OCI-LY1 (cell line): Measurements from ENCODE around the gene GTF3C1.

Experiments
- H2AFZ ChIP-seq: fragments of 200-600 bp; sonication (generic), shearing (Covaris generic); 2 replicates; pipeline ENCODE4 v1.6.0; 2014; ENCODE audit warnings: antibody characterized with exemption, mild to moderate bottlenecking, low read length
- H3F3A ChIP-seq: fragments of 200-600 bp; sonication (generic), shearing (Covaris generic); 2 replicates; pipeline ENCODE4 v1.6.0; 2014; ENCODE audit warnings: mild to moderate bottlenecking, antibody characterized with exemption, low read length, moderate library complexity; ENCODE audit not compliant: insufficient read depth
- H3K27ac ChIP-seq: fragments of 200-600 bp; sonication (generic); 2 replicates; pipeline ENCODE4 v1.5.1; 2014; ENCODE audit warnings: low read length, mixed run types, mild to moderate bottlenecking, low read depth; ENCODE audit not compliant: poor library complexity, severe bottlenecking
- H3K27me3 ChIP-seq: fragments of 200-600 bp; sonication (generic); 2 replicates; pipeline ENCODE4 v1.6.0; 2014; ENCODE audit warnings: antibody characterized with exemption, mild to moderate bottlenecking, low read length, moderate library complexity; ENCODE audit not compliant: insufficient read depth
- H3K36me3 ChIP-seq: fragments of 200-600 bp; sonication (generic); 2 replicates; pipeline ENCODE4 v1.6.1; 2014; ENCODE audit warnings: mild to moderate bottlenecking, antibody characterized with exemption, low read length, moderate library complexity, mixed read lengths; ENCODE audit not compliant: insufficient read depth
- H3K4me1 ChIP-seq: fragments of 200-600 bp; sonication (generic); 2 replicates; pipeline ENCODE4 v1.5.1; 2014; ENCODE audit warnings: mild to moderate bottlenecking, low read length, moderate library complexity; ENCODE audit not compliant: insufficient read depth, severe bottlenecking
- H3K4me2 ChIP-seq: fragments of 200-600 bp; sonication (generic), shearing (Covaris generic); 2 replicates; pipeline ENCODE4 v1.6.1; 2014; ENCODE audit warnings: low read length
- H3K4me3 ChIP-seq: fragments of 200-600 bp; sonication (generic); 2 replicates; pipeline ENCODE4 v1.5.1; 2014; ENCODE audit warnings: low read length, low read depth, mild to moderate bottlenecking, mixed read lengths; ENCODE audit not compliant: poor library complexity, severe bottlenecking
- H3K79me2 ChIP-seq: fragments of 200-600 bp; shearing (Covaris generic); 2 replicates; pipeline ENCODE4 v1.6.1; 2016; ENCODE audit warnings: mixed run types, low read length, mixed read lengths; ENCODE audit not compliant: insufficient read depth
- H3K9ac ChIP-seq: fragments of 200-600 bp; sonication (generic), shearing (Covaris generic); 2 replicates; pipeline ENCODE4 v1.6.1; 2014; ENCODE audit warnings: mild to moderate bottlenecking, low read length, mixed read lengths
- H3K9me2 ChIP-seq: fragments of 200-600 bp; sonication (generic), shearing (Covaris generic); 2 replicates; pipeline ENCODE4 v1.6.1; 2014; ENCODE audit warnings: low read depth, mild to moderate bottlenecking, low read length, mixed read lengths
- H3K9me3 ChIP-seq: fragments of 200-600 bp; shearing (Covaris generic); 2 replicates; pipeline ENCODE4 v1.6.1; 2014; ENCODE audit warnings: low read length, mixed read lengths
- H4K20me1 ChIP-seq: fragments of 200-600 bp; sonication (generic), shearing (Covaris generic); 2 replicates; pipeline ENCODE4 v1.6.0; 2016; ENCODE audit warnings: mild to moderate bottlenecking, low read length; ENCODE audit not compliant: insufficient read depth
- CTCF ChIP-seq: fragments of 200-600 bp; sonication (generic), shearing (Covaris generic); IDR thresholded peaks from 2 replicates; pipeline ENCODE4 v1.5.1; 2017; ENCODE audit warnings: mild to moderate bottlenecking, antibody characterized with exemption, low read length, moderate library complexity, mixed read lengths
- EZH2 ChIP-seq: fragments of 200-600 bp; sonication (generic), shearing (Covaris generic); IDR thresholded peaks from 2 replicates; pipeline ENCODE4 v1.8.0; 2017; ENCODE audit warnings: borderline replicate concordance, mixed run types, mild to moderate bottlenecking, antibody characterized with exemption, low read length, moderate library complexity, mixed read lengths

The GTF3C1 gene

DNA sequence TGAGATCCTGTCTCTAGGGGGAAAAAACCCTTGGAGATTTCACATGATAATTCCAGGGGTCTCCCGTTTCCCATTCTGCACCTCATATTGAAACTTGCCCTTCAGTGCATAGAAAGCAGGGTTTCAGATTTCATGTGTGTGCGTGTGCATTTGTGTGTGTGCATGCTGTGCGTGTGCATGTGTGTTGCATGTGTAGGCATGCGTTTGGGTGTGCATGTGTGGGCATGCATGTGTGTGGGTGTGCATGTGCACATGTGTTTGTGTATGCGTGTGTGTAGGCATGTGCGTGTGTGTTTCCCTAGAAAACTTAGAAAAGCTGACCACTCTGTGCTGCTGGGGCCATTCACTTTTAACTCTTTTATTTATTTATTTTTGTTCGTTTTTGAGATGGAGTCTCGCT is 107.7 kb downstream of the GTF3C1 start:
- H2AFZ ChIP-seq, result no peak overlapping the region
- H3K27ac ChIP-seq, result no peak overlapping the region
- no peaks in the 10 kb centered on the region for H4K20me1 ChIP-seq
- no peaks in the 10 kb centered on the region for H3K9me2 ChIP-seq
- no peaks in the 10 kb centered on the region for H3K4me1 ChIP-seq
- H3K79me2 ChIP-seq, result no peaks in the 10 kb centered on the region
- no peak overlapping the region for H3K4me3 ChIP-seq
- peaks cover 12% of the 10 kb centered on the region for H3K9me3 ChIP-seq
- H3K9ac ChIP-seq, result no peak overlapping the region
- no peak for TF ChIP-seq CTCF
- TF ChIP-seq EZH2, result no peak
- no peak overlapping the region for H3K4me2 ChIP-seq
- no peaks in the 10 kb centered on the region for H3F3A ChIP-seq
- H3K27me3 ChIP-seq, result no peaks in the 10 kb centered on the region
- no peaks in the 10 kb centered on the region for H3K36me3 ChIP-seq

GRCh38 chr16:27441276-27441675 is 108.4 kb downstream of the GTF3C1 start:
- Histone ChIP-seq H3K36me3 (no peaks in the 10 kb centered on the region), H3K9me3 (peaks cover 12% of the 10 kb centered on the region)

DNA sequence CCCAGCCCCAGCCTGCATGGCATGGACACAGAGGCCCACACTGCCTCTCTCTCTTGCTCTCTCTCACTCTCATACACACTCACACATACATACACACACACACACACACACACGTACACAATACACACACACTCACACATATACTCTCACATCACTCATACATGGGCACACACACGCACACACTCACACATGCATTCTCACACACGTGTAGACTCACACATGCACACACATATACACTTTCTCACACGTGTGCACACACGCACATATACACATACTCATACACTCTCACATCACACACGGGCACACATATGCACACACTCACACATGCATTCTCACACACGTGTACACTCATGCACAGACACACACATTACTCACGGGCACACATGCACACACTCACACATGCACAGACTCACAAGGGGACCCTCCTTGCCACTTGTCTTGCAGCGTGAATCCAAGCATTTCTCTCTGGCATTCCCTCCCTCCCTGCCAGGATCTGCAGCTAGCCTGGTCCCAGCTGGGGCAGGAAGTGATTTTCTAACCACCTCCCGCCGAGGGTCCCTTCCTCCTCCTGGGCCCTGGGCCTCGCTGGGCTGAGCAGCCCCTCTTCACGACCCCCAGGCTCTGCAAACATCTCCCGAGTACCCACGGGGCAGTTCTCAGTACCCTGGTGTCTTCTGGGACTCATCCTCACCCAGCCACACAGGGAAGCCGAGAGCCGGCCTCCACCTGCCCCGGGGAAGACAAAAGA is 110.3 kb downstream of the GTF3C1 start:
- Histone ChIP-seq H3K4me1 (no peaks in the 10 kb centered on the region), H3K9me2 (no peaks in the 10 kb centered on the region), H4K20me1 (no peaks in the 10 kb centered on the region), H2AFZ (no peak overlapping the region), H3K27ac (no peak overlapping the region), H3K27me3 (no peaks in the 10 kb centered on the region), H3K9me3 (peaks cover 4% of the 10 kb centered on the region), H3K9ac (no peak overlapping the region), H3K36me3 (no peaks in the 10 kb centered on the region), H3F3A (no peaks in the 10 kb centered on the region), H3K79me2 (no peaks in the 10 kb centered on the region), H3K4me3 (no peak overlapping the region), H3K4me2 (no peak overlapping the region)
- TF ChIP-seq EZH2, result no peak
- no peak for TF ChIP-seq CTCF

More at GRCh38 chr16:27441276-27441675, 108.4 kb downstream of the GTF3C1 start:
- no peak for TF ChIP-seq EZH2
- TF ChIP-seq CTCF, result no peak
- no peaks in the 10 kb centered on the region for H3K4me1 ChIP-seq
- no peak overlapping the region for H3K9ac ChIP-seq
- no peaks in the 10 kb centered on the region for H4K20me1 ChIP-seq
- H3K27me3 ChIP-seq, result no peaks in the 10 kb centered on the region
- no peak overlapping the region for H3K27ac ChIP-seq
- H3F3A ChIP-seq, result no peaks in the 10 kb centered on the region
- no peak overlapping the region for H3K4me3 ChIP-seq
- H3K9me2 ChIP-seq, result no peaks in the 10 kb centered on the region
- H3K4me2 ChIP-seq, result no peak overlapping the region
- H3K79me2 ChIP-seq, result no peaks in the 10 kb centered on the region
- H2AFZ ChIP-seq, result no peak overlapping the region
